ENCODE measurements around the gene YRDC.
"Not testable (repeated sequence)": the region's sequence is repeated elsewhere in the genome, so short reads cannot be mapped to it uniquely, and the experiment has no call there.

The YRDC gene

DNA sequence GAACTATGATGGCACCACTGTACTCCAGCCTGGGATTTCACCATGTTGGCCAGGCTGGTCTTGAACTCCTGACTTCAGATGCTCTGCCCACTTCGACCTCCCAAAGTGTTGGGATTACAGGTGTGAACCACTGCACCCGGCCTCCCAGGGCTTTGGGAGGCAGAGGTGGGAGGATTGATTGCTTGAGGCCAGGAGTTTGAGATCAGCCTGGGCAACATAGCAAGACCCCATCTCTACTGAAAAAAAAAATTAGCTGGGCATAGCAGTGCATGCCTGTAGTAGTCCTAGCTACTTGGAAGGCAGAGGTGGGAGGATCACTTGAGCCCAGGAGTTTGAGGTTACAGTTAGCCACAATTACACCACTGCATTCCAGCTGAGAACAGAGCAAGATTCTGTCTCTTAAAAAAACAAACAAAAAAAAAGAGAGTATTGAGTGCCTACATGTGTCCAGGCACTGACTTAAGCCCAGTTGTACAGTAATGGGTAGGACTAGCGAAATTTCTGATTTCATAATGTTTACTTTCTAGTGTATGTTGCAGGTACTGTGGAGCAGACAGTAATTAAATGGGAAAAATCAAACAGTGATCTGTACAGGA is 10.2 kb downstream of the YRDC start:
- Mint-ChIP-seq H3K27ac (no peak overlapping the region), H3K4me3 (no peak overlapping the region), H3K27me3 (peaks cover 1% of the 10 kb centered on the region), H3K4me1 (peaks cover 14% of the 10 kb centered on the region), H3K36me3 (peaks cover 20% of the 10 kb centered on the region), H3K9me3 (no peaks in the 10 kb centered on the region)

DNA sequence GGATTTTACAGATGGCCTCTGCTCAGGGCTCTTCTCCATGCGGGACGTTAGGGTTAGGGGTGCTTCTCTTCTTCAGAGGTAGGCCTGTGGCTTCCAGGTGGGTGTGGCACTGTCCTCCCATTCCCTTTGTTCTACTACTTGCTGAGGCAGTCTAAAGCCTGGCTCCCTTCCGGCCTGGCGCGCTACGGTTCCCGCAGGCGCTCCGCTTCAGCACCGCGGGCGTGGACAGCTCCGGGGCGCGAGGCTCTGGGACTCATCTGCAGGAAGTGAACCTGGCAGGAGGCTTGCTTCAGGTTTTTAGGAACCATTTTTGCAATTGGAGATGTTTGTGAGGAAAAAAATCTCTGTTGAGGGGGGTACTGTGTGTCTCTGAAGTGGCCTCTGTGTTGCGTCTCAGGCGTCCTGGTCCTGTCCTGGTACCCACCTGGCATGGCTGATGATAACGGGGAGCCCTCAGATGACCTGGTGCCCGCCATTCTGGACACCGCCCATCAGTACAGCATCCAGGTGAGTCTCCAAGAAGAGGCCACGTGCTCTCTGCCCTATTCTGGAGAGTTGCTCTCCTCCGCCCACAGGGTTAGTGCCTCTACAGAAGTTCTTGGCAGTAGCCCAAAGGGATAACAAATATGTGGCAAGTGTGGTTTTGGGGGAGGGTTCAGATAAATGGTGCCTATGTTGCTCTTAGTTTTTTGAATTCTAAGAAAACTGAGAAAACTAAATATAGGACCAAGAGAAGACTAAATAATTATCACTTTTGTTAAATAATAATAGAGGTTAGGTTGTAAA is 12.5 kb downstream of the YRDC start:
- Mint-ChIP-seq H3K4me1 (peaks cover 14% of the 10 kb centered on the region), H3K27ac (no peak overlapping the region), H3K9me3 (no peaks in the 10 kb centered on the region), H3K36me3 (peaks cover 13% of the 10 kb centered on the region), H3K4me3 (peak overlapping the region; percentile 78), H3K27me3 (peaks cover 12% of the 10 kb centered on the region)

DNA sequence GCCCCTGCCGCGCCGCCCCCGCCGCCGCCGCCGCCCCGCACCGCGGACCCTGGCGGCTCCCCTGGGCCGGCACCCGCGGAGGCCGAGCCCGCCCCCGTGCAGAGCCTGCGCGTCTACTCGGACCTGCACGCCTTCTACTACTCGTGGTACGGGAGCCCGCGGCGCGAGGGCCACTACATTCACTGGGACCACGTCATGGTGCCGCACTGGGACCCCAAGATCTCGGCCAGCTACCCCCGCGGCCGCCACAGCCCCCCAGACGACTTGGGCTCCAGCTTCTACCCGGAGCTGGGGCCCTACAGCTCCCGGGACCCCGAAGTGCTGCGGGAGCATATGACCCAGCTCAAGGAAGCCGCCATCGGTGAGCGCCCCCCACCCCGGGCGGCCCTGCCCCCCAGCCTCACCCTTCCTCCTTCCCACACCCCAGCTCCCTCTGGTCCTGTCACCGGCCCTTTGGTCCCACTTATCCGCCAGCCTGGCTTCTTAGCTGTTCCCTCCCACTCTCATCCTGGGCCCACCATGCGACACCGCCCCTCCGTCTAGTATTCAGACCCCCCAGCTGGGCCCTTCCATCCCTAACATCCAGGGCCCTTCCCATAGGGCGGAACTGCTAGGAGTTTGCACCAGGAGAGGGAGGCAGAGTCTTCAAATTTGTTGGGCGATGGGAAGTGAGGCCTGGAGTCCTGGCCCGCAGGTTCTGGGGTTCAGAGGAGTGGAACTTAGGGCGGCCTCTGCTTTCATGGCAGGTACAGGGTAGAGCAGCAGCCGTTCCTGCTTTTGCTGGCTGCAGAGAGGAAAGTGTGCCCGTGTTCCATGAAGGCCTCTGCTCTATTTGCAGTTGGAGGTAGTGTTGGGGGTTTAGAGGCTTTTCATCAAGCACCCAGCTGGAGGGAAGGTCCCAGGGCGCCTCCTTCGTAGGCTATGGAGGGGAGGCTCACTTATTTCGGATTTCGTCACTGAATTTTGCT is 13.4 kb downstream of the YRDC start:
- H3K9me3 Mint-ChIP-seq, result no peaks in the 10 kb centered on the region
- peaks cover 15% of the 10 kb centered on the region for H3K27me3 Mint-ChIP-seq
- H3K4me3 Mint-ChIP-seq, result peak overlapping the region; percentile 78
- peaks cover 11% of the 10 kb centered on the region for H3K36me3 Mint-ChIP-seq
- H3K27ac Mint-ChIP-seq, result no peak overlapping the region
- peaks cover 14% of the 10 kb centered on the region for H3K4me1 Mint-ChIP-seq

DNA sequence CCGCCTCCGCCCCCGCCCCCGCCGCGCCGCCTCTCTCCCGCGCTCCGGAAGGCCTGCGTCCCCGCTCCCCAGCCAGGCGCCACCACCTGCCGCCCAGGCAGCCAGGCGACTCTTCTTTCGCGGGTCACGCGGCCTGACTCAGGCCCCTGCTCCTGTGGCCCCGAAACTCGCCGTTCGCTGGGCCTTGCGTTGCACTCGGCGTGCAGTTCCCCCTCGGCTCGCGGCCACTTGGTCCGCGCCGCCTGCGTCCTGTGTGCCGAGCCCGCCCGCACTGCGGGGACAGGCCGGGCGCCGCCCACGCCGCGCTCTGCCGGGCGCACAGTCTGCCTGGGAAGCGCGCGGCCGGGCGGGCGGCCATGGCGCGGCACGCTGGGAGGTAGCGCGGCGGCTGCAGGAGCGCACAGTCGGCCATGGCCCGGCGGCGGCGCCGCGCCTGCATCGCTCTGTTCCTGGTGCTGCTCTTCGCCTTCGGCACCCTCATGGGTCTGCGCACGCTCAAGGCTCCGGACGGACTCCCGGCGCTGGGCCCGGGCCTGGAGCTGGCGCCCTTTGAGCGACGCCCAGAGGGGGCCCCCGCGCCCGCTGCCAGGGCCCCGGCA is 14.1 kb downstream of the YRDC start, which contains the start of gene MANEAL:
MANEAL (plus strand) TSS at position 75 of the 599 bp plus-strand sequence; CDS start at position 411, 336 bp downstream.
- H3K4me3 Mint-ChIP-seq, result peak within 1 kb of the TSS; percentile 72
- no peaks in the 10 kb centered on the region for H3K9me3 Mint-ChIP-seq
- peaks cover 14% of the 10 kb centered on the region for H3K4me1 Mint-ChIP-seq
- H3K36me3 Mint-ChIP-seq, result peaks cover 7% of the 10 kb centered on the region
- peaks cover 15% of the 10 kb centered on the region for H3K27me3 Mint-ChIP-seq
- no peak within 1 kb of the TSS for H3K27ac Mint-ChIP-seq

DNA sequence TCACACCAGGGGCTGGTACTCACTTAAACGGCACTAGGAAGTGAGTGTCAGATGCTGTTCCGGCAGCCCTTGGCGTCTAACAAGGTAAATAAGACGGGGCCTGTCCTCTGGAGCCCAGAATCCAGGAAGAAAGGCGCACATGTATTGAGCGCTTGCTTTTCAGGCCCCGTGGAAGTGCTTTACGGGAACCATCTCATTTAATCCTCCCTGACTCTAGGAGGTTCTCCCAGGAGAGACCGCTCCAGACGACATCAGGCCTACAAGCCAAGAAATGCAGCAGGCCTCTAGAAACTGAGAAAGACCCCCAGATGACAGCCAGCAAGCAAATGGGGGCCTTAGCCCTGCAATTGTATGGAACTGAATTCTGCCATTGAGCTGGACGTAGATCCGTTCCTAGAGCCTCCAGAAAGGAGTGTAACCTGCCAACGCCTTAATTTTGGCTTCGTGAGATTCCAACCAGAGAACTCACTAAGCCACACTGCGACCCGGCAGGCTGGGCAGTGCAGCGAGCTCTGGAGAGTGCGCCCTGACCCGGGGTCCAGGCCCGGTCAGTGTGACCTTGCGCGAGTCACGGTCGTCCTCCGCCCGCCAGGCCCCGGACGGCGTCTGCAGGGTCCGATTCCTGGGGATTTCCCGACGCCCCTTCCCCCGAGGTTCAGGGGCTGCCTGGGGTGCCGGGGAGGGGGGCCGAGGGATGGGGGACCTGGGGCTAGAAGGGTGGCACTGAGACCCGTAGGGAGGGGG is 14.9 kb downstream of the YRDC start:
- Mint-ChIP-seq H3K9me3 (no peaks in the 10 kb centered on the region), H3K27ac (no peak overlapping the region), H3K4me3 (peak overlapping the region; percentile 41), H3K27me3 (peaks cover 15% of the 10 kb centered on the region), H3K36me3 (peaks cover 4% of the 10 kb centered on the region), H3K4me1 (peaks cover 14% of the 10 kb centered on the region)

DNA sequence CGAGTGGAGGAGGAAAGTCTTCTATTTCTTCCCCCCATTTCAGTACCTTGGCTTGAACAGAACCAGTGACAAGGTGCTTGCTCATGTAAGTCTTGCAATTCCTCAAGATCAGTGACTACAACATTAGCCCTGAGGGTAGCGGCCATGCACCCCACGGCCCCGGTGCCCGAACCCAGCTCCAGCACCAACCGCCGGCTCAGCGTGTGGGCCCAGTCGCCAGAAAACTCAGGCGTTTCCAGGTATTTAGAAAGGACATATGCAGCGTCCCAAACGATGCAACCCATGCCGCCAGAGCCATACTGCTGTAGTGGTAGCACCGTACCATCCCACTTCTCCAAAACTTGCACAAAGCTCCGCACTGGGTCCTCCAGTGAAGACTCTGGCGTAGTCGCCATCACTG is 25.5 kb downstream of the YRDC start:
- Mint-ChIP-seq H3K27me3 (peaks cover 6% of the 10 kb centered on the region), H3K27ac (no peak overlapping the region), H3K4me3 (no peak overlapping the region), H3K36me3 (no peaks in the 10 kb centered on the region), H3K9me3 (no peaks in the 10 kb centered on the region), H3K4me1 (peaks cover 2% of the 10 kb centered on the region)

DNA sequence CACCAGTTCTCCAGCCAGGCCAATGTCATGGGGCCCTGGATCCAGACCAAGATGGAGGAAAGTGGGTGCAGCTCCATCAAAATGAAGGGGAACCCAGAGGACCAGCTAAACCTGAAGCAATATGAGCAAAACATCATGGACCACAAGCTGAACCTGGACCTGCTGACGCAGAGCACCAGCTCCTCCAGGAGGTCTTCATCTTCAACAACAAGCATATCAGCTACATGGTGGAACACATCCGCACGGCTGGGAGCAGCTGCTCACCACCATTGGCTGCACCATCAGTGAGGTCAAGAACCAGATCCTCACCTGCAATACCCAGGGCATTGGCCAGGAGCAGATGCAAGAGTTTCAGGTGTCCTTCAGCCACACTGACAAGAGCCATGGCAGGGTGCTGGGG is 29.4 kb downstream of the YRDC start:
- Mint-ChIP-seq H3K4me3 (no peak overlapping the region), H3K27me3 (no peaks in the 10 kb centered on the region), H3K4me1 (peaks cover 8% of the 10 kb centered on the region), H3K36me3 (no peaks in the 10 kb centered on the region), H3K9me3 (no peaks in the 10 kb centered on the region), H3K27ac (no peak overlapping the region)

DNA sequence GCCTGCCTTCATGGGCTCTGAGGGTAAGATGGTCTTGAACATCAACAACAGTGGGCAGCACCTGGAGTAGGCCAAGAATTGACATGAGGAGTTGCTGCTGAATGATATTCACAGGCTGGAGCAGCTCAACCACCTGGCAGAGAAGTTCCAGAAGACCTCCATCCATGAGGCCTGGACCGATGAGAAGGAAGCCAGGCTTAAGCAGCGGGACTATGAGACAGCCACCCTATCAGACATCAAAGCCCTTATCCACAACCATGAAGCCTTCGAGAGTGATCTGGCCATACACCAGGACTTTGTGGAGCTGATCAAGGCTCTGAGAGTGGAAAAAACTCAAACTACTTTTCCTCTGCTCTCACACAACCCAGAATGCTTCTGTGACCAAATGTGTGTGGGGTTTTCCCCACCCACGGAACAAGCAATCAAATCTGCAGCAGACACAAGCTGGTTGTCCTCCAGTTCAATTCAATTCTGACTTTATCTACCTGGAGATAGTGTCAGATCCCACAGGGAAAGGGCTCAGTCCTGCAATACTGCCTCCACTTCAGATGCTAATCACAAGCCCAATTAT is 31.0 kb downstream of the YRDC start:
- no peaks in the 10 kb centered on the region for H3K9me3 Mint-ChIP-seq
- H3K4me1 Mint-ChIP-seq, result peaks cover 8% of the 10 kb centered on the region
- H3K36me3 Mint-ChIP-seq, result no peaks in the 10 kb centered on the region
- no peak overlapping the region for H3K4me3 Mint-ChIP-seq
- no peak overlapping the region for H3K27ac Mint-ChIP-seq
- H3K27me3 Mint-ChIP-seq, result peaks cover 1% of the 10 kb centered on the region

DNA sequence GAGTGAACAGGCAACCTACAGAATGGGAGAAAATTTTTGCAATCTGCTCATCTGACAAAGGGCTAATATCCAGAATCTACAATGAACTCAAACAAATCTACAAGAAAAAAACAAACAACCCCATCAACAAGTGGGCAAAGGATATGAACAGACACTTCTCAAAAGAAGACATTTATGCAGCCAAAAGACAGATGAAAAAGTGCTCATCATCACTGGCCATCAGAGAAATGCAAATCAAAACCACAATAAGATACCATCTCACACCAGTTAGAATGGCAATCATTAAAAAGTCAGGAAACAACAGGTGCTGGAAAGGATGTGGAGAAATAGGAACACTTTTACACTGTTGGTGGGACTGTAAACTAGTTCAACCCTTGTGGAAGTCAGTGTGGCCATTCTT is 36.6 kb downstream of the YRDC start:
- H3K4me1 Mint-ChIP-seq, H3K27ac Mint-ChIP-seq, H3K36me3 Mint-ChIP-seq, H3K4me3 Mint-ChIP-seq, H3K9me3 Mint-ChIP-seq: not testable (repeated sequence)
- H3K27me3 Mint-ChIP-seq, result peaks cover 20% of the 10 kb centered on the region

DNA sequence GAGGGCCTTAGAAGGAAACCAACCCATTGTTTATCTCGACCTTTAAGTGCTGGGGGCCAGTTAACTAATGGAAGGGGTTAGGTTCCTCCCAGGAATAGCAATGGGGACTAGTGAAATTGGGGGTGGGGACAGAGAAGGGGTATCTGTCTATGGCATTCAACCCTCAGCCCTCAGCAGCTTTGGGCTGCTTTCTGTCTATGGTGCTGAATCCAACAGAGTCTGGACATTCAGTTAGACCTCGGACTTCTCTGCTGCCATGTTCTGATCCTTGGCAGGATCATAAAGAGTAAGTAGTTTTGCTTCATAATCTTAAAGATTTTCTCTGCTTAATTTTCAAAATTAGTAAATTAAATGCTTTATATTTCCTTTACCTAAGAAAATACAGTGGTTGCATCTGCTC is 40.5 kb downstream of the YRDC start:
- Mint-ChIP-seq H3K27ac (no peak overlapping the region), H3K4me3 (no peak overlapping the region), H3K36me3 (no peaks in the 10 kb centered on the region), H3K4me1 (peaks cover 18% of the 10 kb centered on the region), H3K9me3 (no peaks in the 10 kb centered on the region), H3K27me3 (peaks cover 49% of the 10 kb centered on the region)

DNA sequence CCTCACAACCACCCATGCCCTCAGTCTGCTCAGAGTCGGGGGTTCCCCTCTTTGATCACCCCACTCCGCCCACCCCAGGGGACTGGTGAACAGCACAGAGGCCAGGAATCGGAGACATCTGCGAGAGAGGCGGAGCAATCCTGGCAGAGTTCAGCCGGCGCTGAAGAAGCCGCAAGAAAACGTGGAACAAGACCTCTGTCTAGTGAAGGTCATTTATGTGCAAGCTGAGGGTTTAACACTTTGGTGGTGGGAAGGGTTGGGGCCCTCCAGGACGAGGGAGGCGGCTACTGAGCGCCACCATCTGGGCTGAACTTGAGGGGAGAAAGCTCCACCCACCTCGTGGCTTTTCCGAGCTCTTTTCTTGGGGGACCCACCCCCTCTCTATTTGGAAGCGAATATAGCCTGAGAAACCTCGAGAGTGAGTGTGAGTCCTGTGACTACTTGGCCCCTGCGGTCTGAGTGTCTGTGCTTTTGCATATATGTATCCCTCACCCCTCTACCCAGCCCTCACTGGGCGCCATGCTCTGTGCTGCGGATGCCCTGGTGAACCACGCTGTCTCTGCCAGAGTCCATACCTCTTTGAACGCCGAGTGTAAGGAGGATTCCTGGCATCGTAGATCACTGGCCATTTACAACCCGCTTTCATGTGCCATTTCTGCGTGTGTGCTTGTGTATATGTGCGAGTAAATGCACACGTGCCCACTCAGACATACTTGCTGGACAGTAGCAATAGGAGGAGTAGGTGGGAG is 41.9 kb downstream of the YRDC start:
- Mint-ChIP-seq H3K27ac (no peak overlapping the region), H3K4me1 (peaks cover 18% of the 10 kb centered on the region), H3K9me3 (no peaks in the 10 kb centered on the region), H3K27me3 (peaks cover 54% of the 10 kb centered on the region), H3K36me3 (no peaks in the 10 kb centered on the region), H3K4me3 (peak overlapping the region; percentile 57)

DNA sequence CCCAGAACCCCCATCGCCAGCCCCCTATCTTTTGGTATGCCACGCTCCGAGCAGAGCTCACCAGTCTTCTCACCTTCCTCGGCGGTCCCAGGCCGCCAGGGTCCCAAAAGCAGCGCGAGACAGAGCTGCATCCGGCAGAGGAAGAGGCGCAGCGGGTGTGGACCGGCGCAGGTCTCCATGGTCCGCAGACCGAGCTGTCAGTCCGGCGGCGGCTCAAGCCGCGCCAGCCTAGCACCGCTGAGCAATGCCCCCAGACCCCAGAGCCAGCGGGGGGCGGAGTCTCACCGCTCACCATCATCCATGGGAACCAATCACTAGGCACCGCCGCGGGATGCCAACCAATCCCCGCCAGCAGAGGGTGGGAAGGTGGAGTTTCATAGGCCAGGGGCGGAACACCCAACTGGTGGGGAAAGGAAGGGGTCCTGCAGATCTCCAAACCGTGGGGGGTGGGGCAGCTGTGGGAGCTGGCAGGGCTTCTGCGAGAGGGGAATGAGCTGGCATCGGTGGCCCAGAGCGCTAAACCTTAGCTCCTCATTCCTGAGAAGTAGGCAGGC is 43.0 kb downstream of the YRDC start, which contains the start of gene EPHA10:
EPHA10 (minus strand) TSS at position 233 of the 554 bp plus-strand sequence; CDS start at position 179, 54 bp downstream.
- H3K9me3 Mint-ChIP-seq, result no peaks in the 10 kb centered on the region
- H3K4me1 Mint-ChIP-seq, result peaks cover 18% of the 10 kb centered on the region
- peak within 1 kb of the TSS; percentile 57 for H3K4me3 Mint-ChIP-seq
- H3K36me3 Mint-ChIP-seq, result no peaks in the 10 kb centered on the region
- peaks cover 48% of the 10 kb centered on the region for H3K27me3 Mint-ChIP-seq
- H3K27ac Mint-ChIP-seq, result no peak within 1 kb of the TSS

DNA sequence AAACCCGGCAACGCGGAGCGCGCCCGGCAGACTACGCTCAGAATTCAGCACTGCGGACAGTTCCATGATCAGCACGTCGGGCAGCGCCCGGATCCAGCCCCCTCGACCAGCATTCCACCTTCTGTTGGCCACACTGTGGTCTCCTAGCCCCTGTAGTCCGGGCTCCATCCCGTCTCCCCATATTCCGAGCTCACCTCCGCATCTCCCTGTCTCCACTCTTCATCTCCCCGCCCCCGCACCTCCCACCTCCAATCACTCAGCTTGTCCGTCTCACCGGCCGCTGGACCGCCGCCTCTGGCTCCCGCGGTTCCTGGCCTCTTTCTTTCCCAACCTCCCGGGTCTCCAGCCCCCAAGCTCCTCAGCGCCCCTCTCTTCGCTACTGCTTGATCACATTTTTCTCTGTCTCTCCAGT is 43.6 kb downstream of the YRDC start:
- Mint-ChIP-seq H3K4me1 (peaks cover 18% of the 10 kb centered on the region), H3K36me3 (no peaks in the 10 kb centered on the region), H3K4me3 (no peak overlapping the region), H3K9me3 (no peaks in the 10 kb centered on the region), H3K27me3 (peaks cover 46% of the 10 kb centered on the region), H3K27ac (no peak overlapping the region)
